Myocyte (in vitro differentiated cells): ENCODE measurements around the gene PLIN5. TPM values are rescaled to one million over a fixed set of nuclear protein-coding genes. Genes with fewer than 3 reads are reported as not detected.

Experiments
- DNase-seq: peaks from one replicate; pipeline ENCODE4 v3.0.0-alpha.2; 2012; ENCODE audit warnings: low read depth
- polyA plus RNA-seq: library from polyadenylated mRNA; unstranded; fragments of >200 nt; gene quantifications from one replicate; pipeline ENCODE4 v1.2.1, GENCODE V29; 2012; ENCODE audit warnings: missing spikeins
- total RNA-seq: library from RNA; depleted of rRNA; stranded (reverse); fragments of >200 nt; gene quantifications from 2 replicates; pipeline ENCODE4 v1.2.3, GENCODE V29; 2014

Gene PLIN5
- not detected in 2 replicates for total RNA-seq
- not detected for polyA plus RNA-seq

GRCh38 chr19:4534836-4535658 is at the start of gene PLIN5:
Gene PLIN5, minus strand, starts transcription at chr19:4535224. Its CDS starts 1,150 bp downstream, at chr19:4534074.
- DNase-seq: peak; percentile 54

- peak; percentile 80 for DNase-seq
These were observed 49.1 kb upstream of the PLIN5 start for GRCh38 chr19:4583961-4584669.

GRCh38 chr19:4582980-4583842 is 48.2 kb upstream of the PLIN5 start:
- peak; percentile 89 for DNase-seq

- peak; percentile 70 for DNase-seq
These were observed 46.9 kb upstream of the PLIN5 start for GRCh38 chr19:4581666-4582553.

GRCh38 chr19:4580961-4581665 is 46.1 kb upstream of the PLIN5 start:
- DNase-seq: no peak

- peak; percentile 42 for DNase-seq
These were observed 45.2 kb upstream of the PLIN5 start for GRCh38 chr19:4580021-4580901.

- no peak for DNase-seq
These were observed 44.4 kb upstream of the PLIN5 start for GRCh38 chr19:4579389-4579788.

GRCh38 chr19:4578552-4579248 is 43.7 kb upstream of the PLIN5 start:
- DNase-seq: no peak

- DNase-seq: no peak
These were observed 42.2 kb upstream of the PLIN5 start for GRCh38 chr19:4577020-4577782.

- DNase-seq: peak; percentile 66
These were observed 41.3 kb upstream of the PLIN5 start for GRCh38 chr19:4576016-4576933.

- peak; percentile 92 for DNase-seq
These were observed 40.4 kb upstream of the PLIN5 start for GRCh38 chr19:4575267-4576015.

GRCh38 chr19:4573682-4574081 is 38.7 kb upstream of the PLIN5 start:
- no peak for DNase-seq

GRCh38 chr19:4571305-4571917 is 36.4 kb upstream of the PLIN5 start:
- DNase-seq: no peak

- no peak for DNase-seq
These were observed 35.9 kb upstream of the PLIN5 start for GRCh38 chr19:4570916-4571304.

- DNase-seq: no peak
These were observed 35.4 kb upstream of the PLIN5 start for GRCh38 chr19:4570402-4570801.
